ENCODE results near the gene ST3GAL3. TPM values are rescaled to one million over a fixed set of nuclear protein-coding genes. Genes with fewer than 3 reads are reported as not detected.
"Not testable (repeated sequence)": the region's sequence is repeated elsewhere in the genome, so short reads cannot be mapped to it uniquely, and the experiment has no call there.

Gene ST3GAL3
- total RNA-seq, 2 donors from 2014 or later: 26.3 to 36.0 TPM

DNA sequence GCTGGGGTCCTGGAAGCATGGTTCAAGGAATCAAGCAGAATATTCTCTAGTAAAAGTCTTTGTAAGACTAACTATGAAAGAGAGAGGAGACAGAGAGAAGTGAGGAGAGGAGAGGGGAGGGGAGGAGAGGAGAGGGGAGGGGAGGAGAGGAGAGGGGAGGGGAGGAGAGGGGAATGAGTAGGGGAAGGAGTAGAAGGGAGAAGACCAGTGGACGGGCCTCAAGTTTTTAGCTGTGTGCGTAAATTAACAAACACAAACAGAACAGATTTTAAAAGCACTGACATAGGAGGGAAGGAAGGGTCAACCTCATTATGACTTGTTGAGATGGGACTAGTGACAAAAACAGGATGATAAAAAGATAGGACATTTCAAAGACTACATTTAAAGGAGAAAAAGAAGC, 62.8 kb downstream of the ST3GAL3 start:
- Histone ChIP-seq H3K36me3 (no peaks in the 10 kb centered on the region), H3K27ac (no peak overlapping the region), H3K4me3 (no peak overlapping the region), H3K9me3 (no peaks in the 10 kb centered on the region), H3K4me1 (ENCODE audit: control insufficient read depth in 1 of 2, low read depth in 2 of 2) (no peaks in the 10 kb centered on the region), H3K27me3 (replicated peaks; ENCODE audit: insufficient read depth) (no peaks in the 10 kb centered on the region)
- no peak for DNase-seq (ENCODE audit: low spot score)
- no peak for ATAC-seq (ENCODE audit: insufficient number of reproducible peaks, low FRiP score, low read depth)
- TF ChIP-seq, protein P1, sequence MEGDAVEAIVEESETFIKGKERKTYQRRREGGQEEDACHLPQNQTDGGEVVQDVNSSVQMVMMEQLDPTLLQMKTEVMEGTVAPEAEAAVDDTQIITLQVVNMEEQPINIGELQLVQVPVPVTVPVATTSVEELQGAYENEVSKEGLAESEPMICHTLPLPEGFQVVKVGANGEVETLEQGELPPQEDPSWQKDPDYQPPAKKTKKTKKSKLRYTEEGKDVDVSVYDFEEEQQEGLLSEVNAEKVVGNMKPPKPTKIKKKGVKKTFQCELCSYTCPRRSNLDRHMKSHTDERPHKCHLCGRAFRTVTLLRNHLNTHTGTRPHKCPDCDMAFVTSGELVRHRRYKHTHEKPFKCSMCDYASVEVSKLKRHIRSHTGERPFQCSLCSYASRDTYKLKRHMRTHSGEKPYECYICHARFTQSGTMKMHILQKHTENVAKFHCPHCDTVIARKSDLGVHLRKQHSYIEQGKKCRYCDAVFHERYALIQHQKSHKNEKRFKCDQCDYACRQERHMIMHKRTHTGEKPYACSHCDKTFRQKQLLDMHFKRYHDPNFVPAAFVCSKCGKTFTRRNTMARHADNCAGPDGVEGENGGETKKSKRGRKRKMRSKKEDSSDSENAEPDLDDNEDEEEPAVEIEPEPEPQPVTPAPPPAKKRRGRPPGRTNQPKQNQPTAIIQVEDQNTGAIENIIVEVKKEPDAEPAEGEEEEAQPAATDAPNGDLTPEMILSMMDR (IDR thresholded peaks at IDR 0.05): no peak

DNA sequence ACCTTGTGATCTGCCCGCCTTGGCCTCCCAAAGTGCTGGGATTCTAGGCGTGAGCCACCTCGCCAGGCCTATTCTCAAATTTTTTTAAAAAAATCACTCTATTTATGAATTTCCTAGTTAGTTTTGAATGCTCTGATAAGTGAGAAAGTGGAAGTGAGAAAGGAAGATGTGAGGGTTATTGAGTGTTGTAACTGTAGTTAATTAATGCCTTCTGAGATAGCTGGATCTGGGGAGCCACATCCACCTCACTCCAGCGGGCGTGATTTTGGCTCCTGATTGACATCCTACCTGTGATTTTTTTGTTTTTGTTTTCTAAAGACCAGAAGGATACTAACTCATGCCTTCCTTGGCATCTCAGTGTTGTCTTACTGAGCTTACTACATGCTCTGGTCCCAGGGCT, 65.6 kb downstream of the ST3GAL3 start:
- no peak for ATAC-seq (ENCODE audit: insufficient number of reproducible peaks, low FRiP score, low read depth)
- no peaks in the 10 kb centered on the region for H3K36me3 ChIP-seq
- TF ChIP-seq, protein P1 (IDR thresholded peaks at IDR 0.05): no peak
- H3K9me3 ChIP-seq: no peaks in the 10 kb centered on the region
- no peak for DNase-seq (ENCODE audit: low spot score)
- no peaks in the 10 kb centered on the region for H3K27me3 ChIP-seq (replicated peaks; ENCODE audit: insufficient read depth)
- H3K27ac ChIP-seq: no peak overlapping the region
- H3K4me1 ChIP-seq (ENCODE audit: control insufficient read depth in 1 of 2, low read depth in 2 of 2): peaks cover 3 to 6% of the 10 kb centered on the region in 2 donors
- H3K4me3 ChIP-seq: no peak overlapping the region

DNA sequence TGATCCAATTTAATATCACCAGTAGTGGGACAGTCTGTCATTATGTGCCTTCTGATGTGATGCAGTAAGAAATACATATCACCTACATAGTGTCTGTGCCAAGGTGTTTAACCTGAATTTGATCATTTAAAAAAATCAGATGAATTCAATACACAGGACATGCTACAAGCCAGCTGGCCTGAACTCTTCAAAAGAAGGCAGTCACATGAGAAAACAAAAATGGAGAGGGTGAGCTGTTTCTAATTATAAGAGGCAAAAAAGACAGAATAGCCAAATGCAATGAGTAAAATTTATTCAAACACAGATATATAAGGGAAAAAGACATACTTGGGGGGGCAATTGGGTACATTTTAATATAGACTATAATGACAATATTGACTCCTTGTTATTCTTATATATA, 66.5 kb downstream of the ST3GAL3 start:
- Histone ChIP-seq H3K4me1 (ENCODE audit: control insufficient read depth in 1 of 2, low read depth in 2 of 2) (peaks cover 3 to 6% of the 10 kb centered on the region in 2 donors), H3K9me3 (no peaks in the 10 kb centered on the region), H3K27me3 (replicated peaks; ENCODE audit: insufficient read depth) (no peaks in the 10 kb centered on the region), H3K27ac (no peak overlapping the region), H3K36me3 (no peaks in the 10 kb centered on the region), H3K4me3 (no peak overlapping the region)
- ATAC-seq (ENCODE audit: insufficient number of reproducible peaks, low FRiP score, low read depth) (no peak), DNase-seq (ENCODE audit: low spot score) (no peak)
- TF ChIP-seq, protein P1 (IDR thresholded peaks at IDR 0.05): no peak

DNA sequence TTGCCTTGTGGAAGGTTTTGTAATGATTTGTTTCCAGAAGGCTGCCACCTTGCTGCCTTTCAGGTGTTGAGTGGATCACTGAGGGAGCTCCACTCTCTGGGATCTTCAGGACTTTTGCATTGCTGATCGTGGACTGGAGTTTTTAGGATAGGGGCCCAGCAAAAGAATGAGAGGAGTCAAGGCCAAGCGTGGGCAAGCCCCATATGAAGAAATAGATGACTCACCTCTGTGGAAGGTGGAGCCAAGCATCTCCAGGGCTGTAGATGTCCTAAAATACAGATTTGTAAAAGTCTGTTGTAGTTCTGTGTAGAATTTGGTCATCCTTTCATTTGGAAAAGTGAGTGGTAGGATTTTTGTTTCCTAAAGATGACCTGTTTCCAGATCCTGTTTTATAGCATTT, 67.0 kb downstream of the ST3GAL3 start:
- no peak overlapping the region for H3K27ac ChIP-seq
- H3K4me3 ChIP-seq: no peak overlapping the region
- DNase-seq (ENCODE audit: low spot score) (no peak), ATAC-seq (ENCODE audit: insufficient number of reproducible peaks, low FRiP score, low read depth) (no peak)
- H3K27me3 ChIP-seq (replicated peaks; ENCODE audit: insufficient read depth): no peaks in the 10 kb centered on the region
- TF ChIP-seq, protein P1 (IDR thresholded peaks at IDR 0.05): no peak
- peaks cover 3 to 6% of the 10 kb centered on the region in 2 donors for H3K4me1 ChIP-seq (ENCODE audit: control insufficient read depth in 1 of 2, low read depth in 2 of 2)
- no peaks in the 10 kb centered on the region for H3K9me3 ChIP-seq
- H3K36me3 ChIP-seq: no peaks in the 10 kb centered on the region

DNA sequence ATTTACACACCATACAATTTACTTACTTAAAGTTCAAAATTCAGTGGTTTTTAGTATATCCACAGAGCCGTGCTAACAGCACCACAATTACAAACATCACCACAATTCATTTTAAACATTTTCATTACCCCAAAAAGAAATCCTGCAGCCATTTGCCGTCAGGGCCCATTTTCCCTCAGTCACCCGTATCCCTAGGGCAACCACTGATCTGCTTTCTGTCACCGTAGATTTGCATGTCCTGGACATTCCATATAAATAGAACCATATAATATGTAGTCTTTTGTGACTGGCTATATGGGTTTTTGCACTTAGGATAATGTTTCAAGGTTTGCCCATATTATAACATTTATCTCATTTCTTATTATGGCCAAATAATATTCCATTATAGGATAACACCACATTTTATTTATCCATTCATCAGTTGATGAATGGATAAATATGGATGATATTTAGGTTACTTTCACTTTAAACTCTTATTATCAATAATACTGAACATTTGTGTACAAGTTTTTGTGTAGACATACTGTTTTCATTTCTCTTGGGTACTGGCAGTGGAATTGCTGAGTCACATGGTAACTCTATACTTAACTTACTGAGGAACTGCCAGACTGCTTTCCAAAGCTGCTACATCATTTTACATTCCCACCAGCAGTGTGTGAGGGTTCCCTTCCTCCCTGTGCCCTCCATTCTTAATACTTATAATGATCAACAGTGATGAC, 68.9 kb downstream of the ST3GAL3 start:
- no peaks in the 10 kb centered on the region for H3K9me3 ChIP-seq
- H3K27me3 ChIP-seq (replicated peaks; ENCODE audit: insufficient read depth): no peaks in the 10 kb centered on the region
- DNase-seq (ENCODE audit: low spot score): no peak
- H3K4me3 ChIP-seq: no peak overlapping the region
- no peaks in the 10 kb centered on the region for H3K36me3 ChIP-seq
- TF ChIP-seq, protein P1 (IDR thresholded peaks at IDR 0.05): no peak
- ATAC-seq (ENCODE audit: insufficient number of reproducible peaks, low FRiP score, low read depth): no peak
- no peak overlapping the region for H3K27ac ChIP-seq
- H3K4me1 ChIP-seq (ENCODE audit: control insufficient read depth in 1 of 2, low read depth in 2 of 2): peaks cover 3 to 6% of the 10 kb centered on the region in 2 donors

DNA sequence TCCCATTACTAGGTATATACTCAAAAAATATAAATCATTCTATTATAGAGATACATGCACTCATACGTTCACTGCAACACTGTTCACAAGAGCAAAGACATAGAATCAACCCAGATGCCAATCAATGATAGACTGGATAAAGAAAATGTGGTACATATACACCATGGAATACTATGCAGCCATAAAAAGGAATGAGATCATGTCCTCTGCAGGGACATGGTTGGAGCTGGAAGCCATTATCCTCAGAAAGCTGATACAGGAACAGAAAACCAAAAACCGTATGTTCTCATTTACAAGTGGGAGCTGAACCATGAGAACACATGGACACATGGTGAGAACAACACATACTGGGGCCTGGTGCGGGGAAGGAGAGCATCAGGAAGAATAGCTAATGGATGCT, 70.6 kb downstream of the ST3GAL3 start:
- H3K27me3 ChIP-seq (replicated peaks; ENCODE audit: insufficient read depth); H3K4me1 ChIP-seq (ENCODE audit: control insufficient read depth in 1 of 2, low read depth in 2 of 2); DNase-seq (ENCODE audit: low spot score); ATAC-seq (ENCODE audit: insufficient number of reproducible peaks, low FRiP score, low read depth); H3K9me3 ChIP-seq; H3K36me3 ChIP-seq; H3K27ac ChIP-seq; H3K4me3 ChIP-seq: not testable (repeated sequence)

Data from thoracic aorta (tissue), 2 donors.